ENCODE data around the gene SHKBP1.

GRCh38 chr19:40604647-40605215, 28.1 kb downstream of the SHKBP1 start:
- no peak for TF ChIP-seq SIN3A (IDR thresholded peaks at IDR 0.05; ENCODE audit: borderline replicate concordance, insufficient read depth, low read length)
- no peak for TF ChIP-seq REST (IDR thresholded peaks at IDR 0.05; ENCODE audit: insufficient read depth in 1 of 2, low read depth in 2 of 2, low read length in 2 of 2)
- no peak for TF ChIP-seq POLR2AphosphoS5 (IDR thresholded peaks at IDR 0.05; ENCODE audit: low read depth, low read length)
- TF ChIP-seq TAF1 (IDR thresholded peaks at IDR 0.05; ENCODE audit: borderline replicate concordance, insufficient read depth, low read length): no peak
- no peak for TF ChIP-seq FOXP2 (optimal IDR thresholded peaks at IDR 0.05; ENCODE audit: borderline replicate concordance, extremely low read depth, extremely low read length, insufficient read depth)
